HepG2 (cell line): ENCODE data around the gene MEX3D. TPM values are rescaled to one million over a fixed set of nuclear protein-coding genes. Genes with fewer than 3 reads are reported as not detected.

ENCODE experiments used
- ARID5B ChIP-seq: IDR thresholded peaks from 2 replicates; pipeline ENCODE4 v1.4.0; 2020; ENCODE audit warnings: mild to moderate bottlenecking, missing genetic modification reagents
- CENPT ChIP-seq: sonication (generic); formaldehyde crosslinking; IDR thresholded peaks from 2 replicates; pipeline ENCODE4 v1.8.0; 2022; ENCODE audit warnings: low read depth, mild to moderate bottlenecking, moderate library complexity, missing genetic modification reagents
- CREB1 ChIP-seq, 2 experiments: fragments of 450-650 bp in 1 of 2; IDR thresholded peaks; 2 replicates each; pipeline ENCODE4 v1.6.1; 2016 to 2017; ENCODE audit warnings: control low read depth in 1 of 2, mild to moderate bottlenecking in 1 of 2, missing compliant biosample characterization in 1 of 2, missing genetic modification characterization in 1 of 2
- DBP ChIP-seq: sonication (generic); formaldehyde crosslinking; IDR thresholded peaks from 2 replicates; pipeline ENCODE4 v1.4.0; 2020; ENCODE audit warnings: missing genetic modification reagents; ENCODE audit errors: not compliant biosample characterization
- HMG20B ChIP-seq: conservative IDR thresholded peaks from 2 replicates; pipeline ENCODE4 v1.6.1; 2016; ENCODE audit warnings: missing genetic modification reagents, missing compliant biosample characterization
- HOXA3 ChIP-seq: sonication (generic); formaldehyde crosslinking; IDR thresholded peaks from 2 replicates; pipeline ENCODE4 v1.5.0; 2020; ENCODE audit warnings: missing genetic modification reagents
- HOXA5 ChIP-seq: sonication (generic); formaldehyde crosslinking; IDR thresholded peaks from 2 replicates; pipeline ENCODE4 v1.4.0; 2020; ENCODE audit warnings: missing genetic modification reagents
- ISL2 ChIP-seq: sonication (generic); formaldehyde crosslinking; IDR thresholded peaks from 2 replicates; pipeline ENCODE4 v1.5.0; 2020; ENCODE audit warnings: missing genetic modification reagents
- KMT2B ChIP-seq: IDR thresholded peaks from 2 replicates; pipeline ENCODE4 v1.6.1; 2016; ENCODE audit warnings: missing genetic modification reagents, missing compliant biosample characterization
- MAX ChIP-seq: IDR thresholded peaks from 2 replicates; pipeline ENCODE4 v1.6.1; 2012; ENCODE audit warnings: inconsistent platforms
- NCOA2 ChIP-seq: sonication (generic); formaldehyde crosslinking; IDR thresholded peaks from 2 replicates; pipeline ENCODE4 v1.8.0; 2022; ENCODE audit warnings: inconsistent platforms
- PHF20 ChIP-seq: sonication (generic); formaldehyde crosslinking; IDR thresholded peaks from 2 replicates; pipeline ENCODE4 v1.5.0; 2020; ENCODE audit warnings: mild to moderate bottlenecking, missing genetic modification reagents
- POGK ChIP-seq: sonication (generic); formaldehyde crosslinking; conservative IDR thresholded peaks from 2 replicates; pipeline ENCODE4 v1.8.0; 2022; ENCODE audit warnings: mild to moderate bottlenecking, moderate library complexity, missing genetic modification reagents
- RAD21 ChIP-seq: fragments of 450-650 bp; formaldehyde crosslinking; IDR thresholded peaks from 2 replicates; pipeline ENCODE4 v1.5.0; 2020; ENCODE audit warnings: mild to moderate bottlenecking
- RARA ChIP-seq: IDR thresholded peaks from 2 replicates; pipeline ENCODE4 v1.6.1; 2016; ENCODE audit warnings: missing genetic modification reagents, missing compliant biosample characterization
- ZNF18 ChIP-seq: sonication (generic); formaldehyde crosslinking; IDR thresholded peaks from 2 replicates; pipeline ENCODE4 v1.8.0; 2022; ENCODE audit warnings: mild to moderate bottlenecking, missing genetic modification reagents; ENCODE audit not compliant: insufficient replicate concordance
- ZNF563 ChIP-seq: sonication (generic); formaldehyde crosslinking; IDR thresholded peaks from 2 replicates; pipeline ENCODE4 v1.8.0; 2022; ENCODE audit warnings: mild to moderate bottlenecking, moderate library complexity, missing genetic modification reagents
- ZNF766 ChIP-seq: sonication (generic); formaldehyde crosslinking; IDR thresholded peaks from 2 replicates; pipeline ENCODE4 v1.5.0; 2020; ENCODE audit warnings: missing genetic modification reagents, borderline replicate concordance
- ZNF891 ChIP-seq: sonication (generic); formaldehyde crosslinking; IDR thresholded peaks from 2 replicates; pipeline ENCODE4 v1.5.0; 2020; ENCODE audit warnings: mild to moderate bottlenecking, missing genetic modification reagents
- ZSCAN20 ChIP-seq: sonication (generic); formaldehyde crosslinking; IDR thresholded peaks from 2 replicates; pipeline ENCODE4 v1.4.0; 2020; ENCODE audit warnings: missing genetic modification reagents, mild to moderate bottlenecking, borderline replicate concordance
- polyA plus RNA-seq, 8 experiments: library from polyadenylated mRNA; depleted of rRNA in 3 of 8; stranded (reverse) in 7 of 8; unstranded in 1 of 8; fragments of >200 nt; fragmentation: Illumina TruSeq in 4 of 8; extraction: Trizol in 4 of 8; gene quantifications; 2 replicates each; pipeline versions ENCODE4 v1.2.1 to v1.2.3, GENCODE V29; 2011 to 2016; ENCODE audit warnings: low read depth in 4 of 8, missing spikeins in 1 of 8, mixed read lengths in 1 of 8; ENCODE audit not compliant: insufficient read depth in 1 of 8
- total RNA-seq, 5 experiments: library from RNA; depleted of rRNA; stranded (reverse); fragments of >200 nt; fragmentation: Illumina TruSeq; extraction: Trizol; gene quantifications; 2 replicates each; pipeline ENCODE4 v1.2.3, GENCODE V29; 2016; ENCODE audit warnings: low read depth in 1 of 5

Gene MEX3D
- total and polyA plus RNA-seq, 2 of the 13 experiments (the other 11 are each of a cell fraction or from before 2014, with no cell fraction given): 3.6 to 17.1 TPM

GRCh38 chr19:1605236-1606137 is 37.4 kb upstream of the MEX3D start, which contains the start of gene UQCR11 (continued):
- TF ChIP-seq ARID5B (CRISPR knock-in tag): peak; percentile 13; the same call in 1 of the 2 replicates
- TF ChIP-seq ZNF18 (CRISPR knock-in tag): no peak
- TF ChIP-seq HOXA5 (CRISPR knock-in tag): peak; percentile 66; the same call in 1 of the 2 replicates
- peak; percentile 88 for TF ChIP-seq RAD21 (CRISPR knock-in tag)
- 0 out of 2 replicates have a peak, but pooled peaks have one; percentile 68 for TF ChIP-seq ZSCAN20 (CRISPR knock-in tag)
- peak; percentile 91 for TF ChIP-seq MAX
- TF ChIP-seq DBP (CRISPR knock-in tag): no peak
- peak; percentile 58; the same call in 1 of the 2 replicates for TF ChIP-seq ISL2 (CRISPR knock-in tag)
- TF ChIP-seq ZNF891 (CRISPR knock-in tag): peak; percentile 47; the same call in 1 of the 2 replicates
- TF ChIP-seq CREB1 (IDR thresholded peaks at IDR 0.05): no peak
- peak; percentile 57 for TF ChIP-seq CREB1 (CRISPR knock-in tag; IDR thresholded peaks at IDR 0.05)
- TF ChIP-seq HMG20B (CRISPR knock-in tag): no peak
- peak; percentile 58; the same call in 1 of the 2 replicates for TF ChIP-seq ZNF563 (CRISPR knock-in tag)
- peak; percentile 58; the same call in 1 of the 2 replicates for TF ChIP-seq HOXA3 (CRISPR knock-in tag)
- TF ChIP-seq RARA (CRISPR knock-in tag): peak; percentile 34; the same call in 1 of the 2 replicates
- 0 out of 2 replicates have a peak, but pooled peaks have one; percentile 38 for TF ChIP-seq ZNF766 (CRISPR knock-in tag)
- TF ChIP-seq POGK (CRISPR knock-in tag): peak; percentile 75; the same call in 1 of the 2 replicates
- TF ChIP-seq CENPT (CRISPR knock-in tag): no peak; the same call in 1 of the 2 replicates
- peak; percentile 31; the same call in 1 of the 2 replicates for TF ChIP-seq NCOA2 (CRISPR knock-in tag)
- TF ChIP-seq PHF20 (CRISPR knock-in tag): peak; percentile 63
- peak; percentile 63; the same call in 1 of the 2 replicates for TF ChIP-seq KMT2B (CRISPR knock-in tag)
